Measurements from ENCODE around the gene TRAP1.
"Not testable (repeated sequence)": the region's sequence is repeated elsewhere in the genome, so short reads cannot be mapped to it uniquely, and the experiment has no call there.

TRAP1 gene

DNA sequence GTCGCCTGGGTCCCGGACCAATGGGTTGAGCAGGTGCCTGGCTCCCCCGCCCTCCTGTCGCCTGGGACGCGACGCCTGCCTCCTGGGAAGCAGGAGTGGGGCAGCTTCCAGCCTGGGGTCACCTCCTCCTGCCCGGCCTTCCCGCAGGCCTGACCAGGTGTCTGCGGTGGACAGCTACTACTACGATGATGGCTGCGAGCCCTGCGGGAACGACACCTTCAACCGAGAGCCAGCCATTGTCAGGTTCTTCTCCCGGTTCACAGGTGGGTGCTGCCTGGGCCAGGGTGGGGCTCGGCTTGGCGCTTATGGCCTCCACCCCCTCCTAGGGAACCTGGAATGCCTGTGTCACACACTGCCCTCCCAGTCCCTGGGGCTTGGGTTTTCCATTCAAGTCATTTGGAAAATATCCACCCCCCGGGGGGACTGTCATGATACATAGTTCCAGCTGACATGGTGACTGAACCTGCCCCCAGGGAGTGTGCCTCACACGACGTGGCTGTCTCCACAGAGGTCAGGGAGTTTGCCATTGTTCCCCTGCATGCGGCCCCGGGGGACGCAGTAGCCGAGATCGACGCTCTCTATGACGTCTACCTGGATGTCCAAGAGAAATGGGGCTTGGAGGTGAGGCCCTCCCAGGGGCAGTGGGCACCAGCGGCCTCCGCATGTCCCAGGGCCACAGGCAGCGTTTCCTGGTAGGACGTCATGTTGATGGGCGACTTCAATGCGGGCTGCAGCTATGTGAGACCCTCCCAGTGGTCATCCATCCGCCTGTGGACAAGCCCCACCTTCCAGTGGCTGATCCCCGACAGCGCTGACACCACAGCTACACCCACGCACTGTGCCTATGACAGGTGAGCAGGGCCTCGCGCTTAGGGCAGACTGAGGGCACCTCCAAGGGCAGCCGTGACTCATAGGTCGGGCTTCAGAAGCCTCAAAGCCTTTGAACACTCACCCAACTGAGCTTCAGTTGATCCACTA is 60.5 kb downstream of the TRAP1 start:
- Histone ChIP-seq H3K9me2 (replicated peaks; ENCODE audit: insufficient read depth, low read length) (no peaks in the 10 kb centered on the region), H3K27me3 (ENCODE audit: low read length) (no peaks in the 10 kb centered on the region), H3K9me3 (ENCODE audit: insufficient read depth, low read length) (no peaks in the 10 kb centered on the region), H3K36me3 (ENCODE audit: low read length) (peaks cover 7% of the 10 kb centered on the region; the same call in 1 of the 2 replicates), H3K79me2 (ENCODE audit: insufficient read depth, low read length) (peaks cover 5% of the 10 kb centered on the region; the same call in 1 of the 2 replicates), H2AFZ (ENCODE audit: low read depth, low read length, severe bottlenecking) (no peak overlapping the region), H3K4me2 (ENCODE audit: low read depth, low read length, poor library complexity, severe bottlenecking) (no peak overlapping the region), H3F3A (ENCODE audit: insufficient read depth) (peaks cover 43% of the 10 kb centered on the region), H3K9ac (ENCODE audit: low read length) (no peak overlapping the region), H4K20me1 (ENCODE audit: low read depth, low read length) (no peaks in the 10 kb centered on the region), H3K4me3 (ENCODE audit: insufficient read depth, low read length, poor library complexity, severe bottlenecking) (no peak overlapping the region), H3K27ac (ENCODE audit: low read depth, low read length) (no peak overlapping the region)
- TF ChIP-seq CTCF (IDR thresholded peaks at IDR 0.05; ENCODE audit: insufficient read depth, low read length, poor library complexity, severe bottlenecking) (no peak), EZH2phosphoT487 (conservative IDR thresholded peaks at IDR 0.05; ENCODE audit: low read length) (no peak)

DNA sequence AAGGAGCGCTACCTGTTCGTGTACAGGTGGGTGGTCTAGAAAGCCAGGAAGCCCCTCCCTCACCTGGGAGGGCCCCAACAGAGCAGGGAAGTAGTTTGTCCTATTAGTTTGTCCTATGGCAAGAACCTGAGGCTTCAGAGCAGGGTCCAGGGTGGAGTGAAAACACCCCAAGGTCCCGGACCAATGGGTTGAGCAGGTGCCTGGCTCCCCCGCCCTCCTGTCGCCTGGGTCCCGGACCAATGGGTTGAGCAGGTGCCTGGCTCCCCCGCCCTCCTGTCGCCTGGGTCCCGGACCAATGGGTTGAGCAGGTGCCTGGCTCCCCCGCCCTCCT is 61.2 kb downstream of the TRAP1 start:
- not testable (repeated sequence) for H3K36me3 ChIP-seq (ENCODE audit: low read length); H3K27ac ChIP-seq (ENCODE audit: low read depth, low read length); H3K4me2 ChIP-seq (ENCODE audit: low read depth, low read length, poor library complexity, severe bottlenecking); H3K79me2 ChIP-seq (ENCODE audit: insufficient read depth, low read length); H3K4me3 ChIP-seq (ENCODE audit: insufficient read depth, low read length, poor library complexity, severe bottlenecking); H2AFZ ChIP-seq (ENCODE audit: low read depth, low read length, severe bottlenecking); H3K9me3 ChIP-seq (ENCODE audit: insufficient read depth, low read length); H3K27me3 ChIP-seq (ENCODE audit: low read length); H3K9ac ChIP-seq (ENCODE audit: low read length); H4K20me1 ChIP-seq (ENCODE audit: low read depth, low read length); H3K9me2 ChIP-seq (replicated peaks; ENCODE audit: insufficient read depth, low read length)
- peaks cover 37% of the 10 kb centered on the region for H3F3A ChIP-seq (ENCODE audit: insufficient read depth)

DNA sequence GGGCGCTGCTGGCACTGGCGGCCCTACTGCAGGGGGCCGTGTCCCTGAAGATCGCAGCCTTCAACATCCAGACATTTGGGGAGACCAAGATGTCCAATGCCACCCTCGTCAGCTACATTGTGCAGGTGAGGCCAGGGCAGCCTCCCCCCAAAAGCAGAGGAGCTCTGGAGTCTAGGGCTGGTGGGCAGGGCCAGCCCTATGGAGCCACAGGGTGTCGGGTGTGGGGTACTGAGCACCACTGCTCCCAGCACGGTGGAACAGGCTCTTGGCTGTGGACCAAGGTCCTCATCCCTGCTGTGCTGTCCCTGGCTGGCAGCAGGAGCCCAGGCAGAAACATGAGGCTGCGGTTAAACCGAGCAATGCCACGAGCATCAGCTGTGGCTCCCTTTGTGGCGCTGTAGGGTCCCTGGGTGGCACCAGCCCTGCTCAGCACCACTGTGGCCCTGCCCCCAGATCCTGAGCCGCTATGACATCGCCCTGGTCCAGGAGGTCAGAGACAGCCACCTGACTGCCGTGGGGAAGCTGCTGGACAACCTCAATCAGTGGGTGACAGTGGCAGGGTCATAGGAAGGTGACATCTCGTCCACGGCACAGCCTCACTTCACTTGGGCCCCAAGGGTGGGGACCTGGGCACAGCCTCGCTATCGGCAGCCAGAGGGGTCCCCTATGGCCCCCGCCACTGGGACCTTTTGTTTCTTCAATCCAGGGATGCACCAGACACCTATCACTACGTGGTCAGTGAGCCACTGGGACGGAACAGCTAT is 61.7 kb downstream of the TRAP1 start:
- peaks cover 33% of the 10 kb centered on the region for H3F3A ChIP-seq (ENCODE audit: insufficient read depth)
- H3K9ac ChIP-seq (ENCODE audit: low read length), result no peak overlapping the region
- H3K27ac ChIP-seq (ENCODE audit: low read depth, low read length), result no peak overlapping the region
- H3K4me2 ChIP-seq (ENCODE audit: low read depth, low read length, poor library complexity, severe bottlenecking), result no peak overlapping the region
- no peaks in the 10 kb centered on the region for H3K27me3 ChIP-seq (ENCODE audit: low read length)
- no peaks in the 10 kb centered on the region for H4K20me1 ChIP-seq (ENCODE audit: low read depth, low read length)
- peaks cover 9% of the 10 kb centered on the region; the same call in 1 of the 2 replicates for H3K36me3 ChIP-seq (ENCODE audit: low read length)
- no peaks in the 10 kb centered on the region for H3K9me3 ChIP-seq (ENCODE audit: insufficient read depth, low read length)
- H2AFZ ChIP-seq (ENCODE audit: low read depth, low read length, severe bottlenecking), result no peak overlapping the region
- no peak for TF ChIP-seq CTCF (IDR thresholded peaks at IDR 0.05; ENCODE audit: insufficient read depth, low read length, poor library complexity, severe bottlenecking)
- no peaks in the 10 kb centered on the region for H3K9me2 ChIP-seq (replicated peaks; ENCODE audit: insufficient read depth, low read length)
- H3K4me3 ChIP-seq (ENCODE audit: insufficient read depth, low read length, poor library complexity, severe bottlenecking), result no peak overlapping the region
- H3K79me2 ChIP-seq (ENCODE audit: insufficient read depth, low read length), result peaks cover 5% of the 10 kb centered on the region; the same call in 1 of the 2 replicates
